CD4-positive, alpha-beta memory T cell (primary cell): ENCODE measurements around the gene WFIKKN1. TPM values are rescaled to one million over a fixed set of nuclear protein-coding genes. Genes with fewer than 3 reads are reported as not detected.

Source experiments
- CTCF ChIA-PET: fragments of 350-600 bp; sonication (Branson Sonifier 250); formaldehyde crosslinking; loops from one replicate; lab custom pipeline; 2021; ENCODE audit warnings: inconsistent platforms; ENCODE audit not compliant: partially characterized antibody; lab: Charles Lee
- POLR2A ChIA-PET: fragments of 350-600 bp; sonication (Branson Sonifier 250); formaldehyde crosslinking; loops from one replicate; lab custom pipeline; 2021; ENCODE audit not compliant: partially characterized antibody; lab: Charles Lee
- DNase-seq, 5 donors: peaks; one replicate each; pipeline versions ENCODE4 v3.0.0 to v3.0.0-alpha.2; 2020 to 2022; ENCODE audit warnings: mixed read lengths in 1 of 5
- H3K27ac ChIP-seq: one replicate; pipeline ENCODE4 v1.7.0; 2013; ENCODE audit warnings: low read depth, low read length
- H3K27me3 ChIP-seq: 2 replicates; pipeline ENCODE4 v1.7.0; 2013; ENCODE audit warnings: mild to moderate bottlenecking, low read length, moderate library complexity; ENCODE audit not compliant: insufficient read depth
- H3K36me3 ChIP-seq: 2 replicates; pipeline ENCODE4 v1.7.0; 2013; ENCODE audit warnings: mild to moderate bottlenecking, low read length, moderate library complexity; ENCODE audit not compliant: insufficient read depth
- H3K4me1 ChIP-seq: 2 replicates; pipeline ENCODE4 v1.7.0; 2013; ENCODE audit warnings: mild to moderate bottlenecking, low read length, moderate library complexity; ENCODE audit not compliant: insufficient read depth
- H3K4me3 ChIP-seq, 2 donors: one replicate each; pipeline ENCODE4 v1.7.0; 2013; ENCODE audit warnings: low read length in 2 of 2, mild to moderate bottlenecking in 1 of 2
- H3K9me3 ChIP-seq, 2 donors: one replicate each; pipeline ENCODE4 v1.7.0; 2013; ENCODE audit warnings: low read length in 2 of 2, control low read depth in 1 of 2; ENCODE audit not compliant: control insufficient read depth in 1 of 2
- H3K27ac Mint-ChIP-seq, 7 donors: one replicate each; pipeline ENCODE4 v1.8.0; 2020 to 2021; ENCODE audit warnings: mixed read lengths in 7 of 7, mild to moderate bottlenecking in 6 of 7, inconsistent platforms in 3 of 7, moderate library complexity in 3 of 7
- H3K27me3 Mint-ChIP-seq, 2 donors: one replicate each; pipeline ENCODE4 v1.8.0; 2020 to 2021; ENCODE audit warnings: mixed read lengths in 2 of 2
- H3K36me3 Mint-ChIP-seq, 2 donors: one replicate each; pipeline ENCODE4 v1.8.0; 2020 to 2021; ENCODE audit warnings: mixed read lengths in 2 of 2, inconsistent platforms in 1 of 2, mild to moderate bottlenecking in 1 of 2
- H3K4me1 Mint-ChIP-seq, 4 donors: one replicate each; pipeline ENCODE4 v1.8.0; 2020 to 2021; ENCODE audit warnings: mixed read lengths in 4 of 4, mild to moderate bottlenecking in 1 of 4
- H3K4me3 Mint-ChIP-seq, 8 donors: one replicate each; pipeline ENCODE4 v1.8.0; 2020 to 2021; ENCODE audit warnings: mixed read lengths in 8 of 8, mild to moderate bottlenecking in 7 of 8, moderate library complexity in 6 of 8, inconsistent platforms in 3 of 8
- H3K9me3 Mint-ChIP-seq, 8 donors: one replicate each; pipeline ENCODE4 v1.8.0; 2020 to 2021; ENCODE audit warnings: mixed read lengths in 8 of 8, mild to moderate bottlenecking in 5 of 8, inconsistent platforms in 3 of 8, moderate library complexity in 1 of 8
- intact Hi-C: fragments of 100-400 bp; cut with micrococcal nuclease; formaldehyde crosslinking; loops from one replicate; pipeline ENCODE4 v1.15.1; 2023
- polyA plus RNA-seq, 2 donors: library from polyadenylated mRNA; unstranded; fragments of 300-500 nt; fragmentation: Illumina TruSeq; gene quantifications; one replicate each; pipeline ENCODE4 v1.2.3, GENCODE V29; 2021
- total RNA-seq, 2 experiments: library from RNA; stranded (reverse); gene quantifications; one replicate each; pipeline ENCODE4 v1.2.3, GENCODE V29; 2021

WFIKKN1 gene
- total RNA-seq, result under 1 TPM; 0.67 to 0.86 TPM
- under 1 TPM in 1 of 2 donors, not detected in 1; 0.09 TPM for polyA plus RNA-seq

- Mint-ChIP-seq H3K36me3 (peaks cover 0 to 4% of the 10 kb centered on the region in 2 donors), H3K4me1 (no peaks in the 10 kb centered on the region), H3K27me3 (no peaks in the 10 kb centered on the region), H3K9me3 (no peaks in the 10 kb centered on the region), H3K27ac (no peak within 1 kb of the TSS), H3K4me3 (no peak within 1 kb of the TSS)
- DNase-seq, result no peak
- no peaks in the 10 kb centered on the region for H3K36me3 ChIP-seq
- no peak within 1 kb of the TSS for H3K4me3 ChIP-seq
- H3K27me3 ChIP-seq, result no peaks in the 10 kb centered on the region
- H3K9me3 ChIP-seq, result no peaks in the 10 kb centered on the region
- intact Hi-C loops, result no loop called here
- CTCF ChIA-PET, result no interaction called here
- POLR2A ChIA-PET, result no interaction called here
- no peak within 1 kb of the TSS for H3K27ac ChIP-seq
- peaks cover 16% of the 10 kb centered on the region for H3K4me1 ChIP-seq
These were observed at the start of gene WFIKKN1 for GRCh38 chr16:630815-631405. WFIKKN1 (plus strand) TSS chr16:630985; CDS start chr16:631254, 269 bp downstream.

GRCh38 chr16:582218-582613 is 48.6 kb upstream of the WFIKKN1 start:
- Mint-ChIP-seq H3K27me3 (no peaks in the 10 kb centered on the region), H3K4me3 (no peak overlapping the region), H3K4me1 (peaks cover 0 to under 1% (median under 1%) of the 10 kb centered on the region in 4 donors), H3K36me3 (no peaks in the 10 kb centered on the region), H3K9me3 (no peaks in the 10 kb centered on the region), H3K27ac (no peak overlapping the region)
- CTCF ChIA-PET, result interaction anchor here (0.8 kb wide), 1 partner anchor 26 kb away, joined by 3 read pairs; no protein-coding TSS in a partner anchor
- Histone ChIP-seq H3K27me3 (no peaks in the 10 kb centered on the region), H3K27ac (no peak overlapping the region), H3K36me3 (no peaks in the 10 kb centered on the region), H3K4me3 (no peak overlapping the region), H3K9me3 (no peaks in the 10 kb centered on the region), H3K4me1 (no peaks in the 10 kb centered on the region)
- POLR2A ChIA-PET, result no interaction called here
- no peak for DNase-seq
- intact Hi-C loops, result loop anchor here (10.0 kb wide), 1 partner anchor 207 kb away; the partner anchor contains the start of gene MRPL28

GRCh38 chr16:582614-583331 is 48.0 kb upstream of the WFIKKN1 start:
- Histone ChIP-seq H3K27me3 (no peaks in the 10 kb centered on the region), H3K4me3 (no peak overlapping the region), H3K36me3 (no peaks in the 10 kb centered on the region), H3K27ac (no peak overlapping the region), H3K4me1 (peaks cover 5% of the 10 kb centered on the region), H3K9me3 (no peaks in the 10 kb centered on the region)
- intact Hi-C loops, result loop anchor here (10.0 kb wide), 1 partner anchor 208 kb away; the partner anchor contains the start of gene MRPL28
- DNase-seq, result peak in 1 of 5 donors; percentile 30
- Mint-ChIP-seq H3K27me3 (no peaks in the 10 kb centered on the region), H3K27ac (no peak overlapping the region), H3K4me1 (peaks cover 2 to 6% (median 4%) of the 10 kb centered on the region in 4 donors), H3K36me3 (no peaks in the 10 kb centered on the region), H3K9me3 (no peaks in the 10 kb centered on the region), H3K4me3 (no peak overlapping the region)
- ChIA-PET CTCF (interaction anchor here (0.8 kb wide), 1 partner anchor 26 kb away, joined by 3 read pairs; no protein-coding TSS in a partner anchor), POLR2A (no interaction called here)

GRCh38 chr16:583470-583814 is 47.3 kb upstream of the WFIKKN1 start:
- intact Hi-C loops, result loop anchor here (10.0 kb wide), 1 partner anchor 209 kb away; the partner anchor contains the start of gene MRPL28
- Histone ChIP-seq H3K27me3 (no peaks in the 10 kb centered on the region), H3K4me1 (peaks cover 11% of the 10 kb centered on the region), H3K9me3 (no peaks in the 10 kb centered on the region), H3K4me3 (no peak overlapping the region), H3K36me3 (no peaks in the 10 kb centered on the region), H3K27ac (no peak overlapping the region)
- no peak overlapping the region for H3K4me3 Mint-ChIP-seq
- peak in 1 of 5 donors; percentile 18 for DNase-seq
- POLR2A ChIA-PET, result no interaction called here
- peaks cover 2 to 13% (median 8%) of the 10 kb centered on the region in 4 donors for H3K4me1 Mint-ChIP-seq
- CTCF ChIA-PET, result no interaction called here
- no peaks in the 10 kb centered on the region for H3K27me3 Mint-ChIP-seq
- no peaks in the 10 kb centered on the region for H3K9me3 Mint-ChIP-seq
- H3K27ac Mint-ChIP-seq, result no peak overlapping the region
- H3K36me3 Mint-ChIP-seq, result no peaks in the 10 kb centered on the region

GRCh38 chr16:583815-584591 is 46.8 kb upstream of the WFIKKN1 start:
- Mint-ChIP-seq H3K4me3 (no peak overlapping the region), H3K9me3 (no peaks in the 10 kb centered on the region), H3K27me3 (no peaks in the 10 kb centered on the region), H3K27ac (no peak overlapping the region), H3K4me1 (peaks cover 2 to 16% (median 10%) of the 10 kb centered on the region in 4 donors), H3K36me3 (peaks cover 0 to 1% of the 10 kb centered on the region in 2 donors)
- POLR2A ChIA-PET, result interaction anchor here (1.0 to 1.7 kb wide), 2 partner anchors 52 to 96 kb away, joined by 4 to 7 read pairs; partner anchors contain the start of genes METTL26 and STUB1
- intact Hi-C loops, result loop anchor here (10.0 kb wide), 1 partner anchor 209 kb away; the partner anchor contains the start of gene MRPL28
- H3K4me1 ChIP-seq, result peaks cover 12% of the 10 kb centered on the region
- no peak overlapping the region for H3K4me3 ChIP-seq
- H3K9me3 ChIP-seq, result no peaks in the 10 kb centered on the region
- H3K27ac ChIP-seq, result no peak overlapping the region
- no peaks in the 10 kb centered on the region for H3K36me3 ChIP-seq
- CTCF ChIA-PET, result no interaction called here
- H3K27me3 ChIP-seq, result no peaks in the 10 kb centered on the region
- DNase-seq, result peak in 1 of 5 donors; percentile 32

GRCh38 chr16:585351-585750 is 45.4 kb upstream of the WFIKKN1 start:
- DNase-seq, result no peak
- ChIA-PET POLR2A (interaction anchor here (0.6 to 1.7 kb wide), 2 partner anchors 51 to 139 kb away, joined by 3 to 7 read pairs; partner anchors contain the start of gene METTL26), CTCF (no interaction called here)
- Histone ChIP-seq H3K4me1 (peaks cover 12% of the 10 kb centered on the region), H3K36me3 (no peaks in the 10 kb centered on the region), H3K4me3 (no peak overlapping the region), H3K9me3 (no peaks in the 10 kb centered on the region), H3K27ac (no peak overlapping the region), H3K27me3 (no peaks in the 10 kb centered on the region)
- H3K4me3 Mint-ChIP-seq, result no peak overlapping the region
- intact Hi-C loops, result loop anchor here (10.0 kb wide), 1 partner anchor 211 kb away; the partner anchor contains the start of gene MRPL28
- no peaks in the 10 kb centered on the region for H3K27me3 Mint-ChIP-seq
- peaks cover 2 to 25% (median 10%) of the 10 kb centered on the region in 4 donors for H3K4me1 Mint-ChIP-seq
- H3K27ac Mint-ChIP-seq, result peak overlapping the region in 1 of 7 donors; percentile 70
- H3K9me3 Mint-ChIP-seq, result peaks cover 0 to 2% (median 0%) of the 10 kb centered on the region in 8 donors
- peaks cover 0 to 7% of the 10 kb centered on the region in 2 donors for H3K36me3 Mint-ChIP-seq
